Activated CD4-positive, alpha-beta T cell treated with anti-CD3 and anti-CD28 coated beads, Interleukin-2, amount 50 U/mL, for 48 hours (primary cell): ENCODE data around the gene TMEM14A.
"Not testable (repeated sequence)": the region's sequence is repeated elsewhere in the genome, so short reads cannot be mapped to it uniquely, and the experiment has no call there.

ENCODE experiments used
- DNase-seq, 2 experiments: peaks; one replicate each; pipeline ENCODE4 v3.0.0-alpha.2; 2020

Gene TMEM14A

DNA sequence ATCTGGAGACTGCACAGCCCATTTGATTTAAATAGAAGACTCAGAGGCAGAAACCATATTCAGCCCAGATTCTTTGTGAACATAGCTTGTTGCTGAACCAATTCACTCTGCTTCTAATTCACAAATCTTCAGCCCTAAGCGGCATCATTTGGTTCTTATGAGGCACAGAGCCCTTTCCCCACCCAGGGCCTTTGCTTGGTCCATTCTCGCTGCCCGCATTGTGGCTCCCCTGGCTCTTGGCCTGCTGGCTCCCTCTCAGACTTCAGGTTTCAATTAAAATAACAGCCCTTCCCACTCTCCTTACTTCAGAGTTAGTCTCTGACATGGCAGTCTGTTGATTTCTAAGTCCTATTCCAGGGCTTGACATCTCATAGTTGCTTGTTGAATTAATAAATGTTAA, 9.4 kb upstream of the TMEM14A start:
- DNase-seq = no peak

GRCh38 chr6:52662031-52662430, 8.9 kb upstream of the TMEM14A start:
- no peak for DNase-seq

DNA sequence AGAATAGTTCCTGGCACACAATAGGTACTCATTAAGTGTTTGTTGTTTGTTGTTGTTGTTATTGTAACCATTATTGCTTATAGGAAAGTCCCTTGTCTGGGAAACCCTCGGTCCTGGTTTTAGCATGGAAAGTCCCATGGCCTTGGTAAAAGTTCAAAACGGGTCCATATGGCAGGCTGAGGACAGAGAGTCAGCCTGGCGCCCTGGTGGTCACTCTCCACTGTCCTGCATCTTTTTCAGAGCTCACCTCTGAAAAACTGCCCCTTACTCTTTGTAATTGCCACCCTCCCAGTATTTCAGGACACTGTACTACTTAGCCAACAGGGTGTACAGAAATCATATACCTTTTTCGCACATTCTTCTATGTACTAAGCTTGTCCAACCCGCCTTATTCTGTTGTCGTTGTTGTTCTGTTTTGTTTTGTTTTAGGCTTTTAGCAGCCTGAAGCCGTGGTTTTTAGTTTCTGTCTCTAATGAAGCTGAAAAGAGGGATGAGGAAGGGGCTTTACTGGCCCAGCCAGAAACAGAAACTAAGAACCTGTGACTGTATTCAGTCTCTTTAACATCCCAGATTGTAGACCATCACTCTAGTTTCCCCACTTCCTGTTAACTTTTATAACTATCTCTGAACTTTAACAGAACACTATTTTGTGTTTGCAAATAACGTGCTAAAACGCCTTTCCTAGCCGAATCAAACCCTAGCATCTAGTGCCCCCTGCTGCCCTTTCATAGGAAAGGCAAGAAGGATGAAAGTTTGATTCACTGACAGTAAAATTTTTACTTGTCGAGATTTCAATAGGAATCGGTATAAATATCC, 7.6 kb upstream of the TMEM14A start:
- DNase-seq = peak; percentile 30 to 61

DNA sequence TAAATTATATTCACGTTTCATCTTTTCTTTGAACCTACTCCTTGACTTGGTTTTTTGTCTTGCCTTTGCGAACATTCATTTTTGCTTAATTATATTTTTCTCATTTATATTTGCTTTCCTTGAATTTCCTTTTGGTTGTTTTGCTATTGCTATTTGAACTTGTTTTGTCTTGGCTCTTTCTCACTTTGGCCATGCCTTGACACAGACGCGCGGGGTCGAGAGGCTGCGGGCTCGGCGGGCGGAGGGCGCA, 7.1 kb upstream of the TMEM14A start:
- DNase-seq = no peak

DNA sequence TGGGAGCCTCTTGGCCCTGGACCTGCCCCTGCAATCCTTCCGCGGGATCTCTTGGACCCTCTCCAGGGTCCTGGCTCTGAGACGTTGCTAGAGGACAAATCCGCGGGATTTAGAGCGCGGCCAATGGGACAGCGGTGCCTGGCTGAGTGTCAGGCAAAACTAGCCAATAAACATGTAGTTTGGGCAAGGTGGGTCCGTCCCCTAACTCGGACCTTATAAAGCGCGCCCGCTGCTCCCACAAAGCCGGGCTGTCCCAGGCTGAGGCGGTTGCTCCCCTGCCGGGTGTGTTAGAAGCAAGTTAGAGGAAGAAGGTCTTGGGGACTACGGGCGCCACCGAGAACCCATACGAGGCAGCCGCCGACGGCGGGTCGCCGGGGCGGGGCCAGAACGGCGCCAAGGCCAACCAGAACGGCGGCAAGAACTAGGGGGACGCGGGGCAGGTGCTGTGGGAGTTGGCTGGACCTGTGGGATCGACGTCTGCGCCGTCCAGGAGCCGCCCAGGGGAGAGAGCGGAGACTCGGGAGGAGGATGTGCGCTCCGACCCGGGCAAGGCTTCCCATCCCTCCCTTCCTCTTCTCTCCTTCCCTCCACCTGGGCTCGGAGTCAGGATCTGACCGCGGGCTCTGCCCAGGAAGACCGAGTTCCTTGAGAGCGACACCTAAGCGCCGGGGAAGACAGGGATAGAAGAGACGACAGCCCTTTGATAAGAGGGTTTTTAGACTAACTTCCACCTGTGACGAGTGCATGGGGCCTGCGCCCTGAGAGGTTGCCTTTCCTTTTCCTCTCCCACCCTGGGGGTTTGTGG, 6.5 kb upstream of the TMEM14A start:
- peak; percentile 77 to 83 for DNase-seq

GRCh38 chr6:52664991-52665686, 5.8 kb upstream of the TMEM14A start:
- no peak for DNase-seq

DNA sequence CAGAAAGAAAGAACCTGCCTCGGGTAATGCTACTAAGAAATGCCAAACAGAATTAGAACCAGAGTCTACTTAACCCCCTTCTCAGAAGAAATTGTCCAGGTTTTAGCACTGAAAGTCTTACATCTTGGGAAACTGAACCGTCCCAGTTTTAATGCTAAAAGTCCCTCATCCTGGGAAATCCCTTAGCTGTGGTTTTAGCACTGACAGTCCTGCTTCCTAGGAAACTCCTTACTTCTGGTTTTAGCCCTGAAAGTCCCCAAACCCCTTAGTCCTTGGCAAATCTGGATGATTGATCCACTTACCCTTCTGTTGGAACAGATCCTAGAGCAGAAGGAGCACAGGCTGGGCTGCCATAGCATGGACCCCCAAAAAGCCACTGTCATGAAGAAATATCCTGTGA, 4.8 kb upstream of the TMEM14A start:
- no peak for DNase-seq

DNA sequence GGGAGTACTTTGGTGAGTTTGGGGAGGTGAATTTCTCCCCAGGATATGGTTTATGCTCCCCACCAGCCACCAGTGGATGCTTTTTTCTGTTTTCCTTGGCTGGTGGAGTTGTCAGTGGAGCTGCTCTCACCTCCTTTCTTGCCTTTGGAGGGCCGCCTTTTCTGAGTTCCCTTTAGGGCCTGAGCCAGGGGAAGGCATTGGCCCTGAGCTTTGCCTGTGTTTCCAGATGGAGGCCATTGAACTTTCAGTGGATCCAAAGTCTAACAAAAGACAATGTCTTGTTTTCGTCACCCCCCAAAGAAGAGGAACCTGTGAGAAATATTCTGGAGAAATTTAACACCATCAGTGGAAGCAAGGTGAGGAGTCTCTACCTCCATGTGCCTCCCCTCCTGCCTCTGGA, 4.4 kb upstream of the TMEM14A start:
- DNase-seq = no peak

DNA sequence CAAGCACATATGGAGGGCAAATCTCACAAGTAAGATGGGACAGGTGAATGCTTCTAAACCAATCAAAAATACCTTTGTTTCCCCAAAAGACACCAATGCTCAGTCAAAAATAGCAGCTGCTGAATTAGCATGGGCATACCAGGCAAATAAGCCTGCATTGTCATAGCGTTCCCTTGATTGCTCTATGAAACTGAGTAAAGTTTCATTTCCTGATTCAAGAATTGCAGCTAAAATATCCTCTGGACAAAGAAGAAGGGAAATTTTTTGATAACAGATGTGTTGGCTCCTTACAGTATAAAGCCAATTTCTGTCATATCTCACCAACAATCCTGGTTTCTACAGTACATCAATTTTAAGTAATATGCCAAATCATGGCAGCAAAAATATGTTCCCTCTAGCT, 3.3 kb upstream of the TMEM14A start:
- no peak for DNase-seq

DNA sequence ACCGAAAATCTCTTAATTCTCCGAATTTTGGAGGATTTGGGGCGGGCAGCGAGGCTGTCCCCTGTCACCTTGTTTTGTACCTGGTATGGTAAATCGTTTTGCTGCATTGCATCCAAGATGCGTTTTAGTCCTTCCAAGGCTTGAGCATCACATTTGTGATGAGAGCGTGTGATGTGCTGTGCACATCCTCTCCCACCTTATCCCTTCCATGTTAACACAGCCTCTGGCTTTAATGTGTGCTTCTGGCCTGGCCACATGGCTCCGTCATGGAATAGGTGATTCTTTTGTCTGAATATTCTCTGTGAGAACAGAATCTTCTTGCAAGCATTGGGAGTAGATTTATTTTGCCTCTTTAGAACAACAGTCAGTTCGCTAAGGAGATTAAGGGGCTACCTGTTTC, 763 bp downstream of the TMEM14A start:
- DNase-seq = no peak

GRCh38 chr6:52672412-52673025, 1.6 kb downstream of the TMEM14A start:
- DNase-seq = peak in 1 of 2 experiments; percentile 13

DNA sequence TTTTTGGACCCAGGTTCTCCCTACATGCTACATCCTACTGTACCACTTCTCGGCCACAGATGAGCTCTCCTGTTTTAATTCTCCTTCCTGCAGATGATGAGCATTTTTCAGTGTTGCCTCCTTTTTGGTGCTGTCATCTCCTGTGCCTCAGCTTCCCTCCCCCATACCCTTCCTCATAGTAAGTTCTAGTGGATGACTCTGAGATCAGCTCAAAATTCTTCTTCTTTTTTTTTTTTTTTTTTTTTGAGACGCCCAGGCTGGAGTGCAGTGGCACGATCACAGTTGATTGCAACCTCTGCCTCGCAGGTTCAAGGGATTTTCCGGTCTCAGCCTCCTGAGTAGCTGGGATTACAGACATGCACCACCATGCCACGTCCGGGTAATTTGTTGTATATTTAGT, 3.8 kb downstream of the TMEM14A start:
- DNase-seq = no peak

DNA sequence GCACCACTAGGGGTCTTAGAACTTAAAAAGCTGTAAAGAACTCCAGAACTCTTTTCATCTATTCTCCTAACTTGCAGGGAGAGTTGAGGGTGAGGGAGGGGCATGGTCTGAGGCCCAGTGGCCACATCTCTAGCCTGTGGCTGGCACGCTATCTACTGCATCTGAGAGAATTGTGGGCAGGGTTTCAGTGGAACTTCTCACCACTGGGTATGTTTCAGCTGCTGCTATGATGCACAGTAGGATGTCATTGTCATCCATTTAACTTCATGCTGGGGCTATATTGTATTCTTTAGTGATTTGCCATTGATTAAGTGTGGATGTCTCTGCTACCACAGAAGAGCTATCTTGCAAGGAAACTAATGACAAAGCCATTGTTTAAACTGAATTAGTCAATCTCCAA, 4.5 kb downstream of the TMEM14A start:
- no peak for DNase-seq

- not testable (repeated sequence) for DNase-seq
These were observed 5.7 kb downstream of the TMEM14A start for GRCh38 chr6:52676631-52677030.

- no peak for DNase-seq
These were observed 10.5 kb downstream of the TMEM14A start for GRCh38 chr6:52681416-52681815.

DNA sequence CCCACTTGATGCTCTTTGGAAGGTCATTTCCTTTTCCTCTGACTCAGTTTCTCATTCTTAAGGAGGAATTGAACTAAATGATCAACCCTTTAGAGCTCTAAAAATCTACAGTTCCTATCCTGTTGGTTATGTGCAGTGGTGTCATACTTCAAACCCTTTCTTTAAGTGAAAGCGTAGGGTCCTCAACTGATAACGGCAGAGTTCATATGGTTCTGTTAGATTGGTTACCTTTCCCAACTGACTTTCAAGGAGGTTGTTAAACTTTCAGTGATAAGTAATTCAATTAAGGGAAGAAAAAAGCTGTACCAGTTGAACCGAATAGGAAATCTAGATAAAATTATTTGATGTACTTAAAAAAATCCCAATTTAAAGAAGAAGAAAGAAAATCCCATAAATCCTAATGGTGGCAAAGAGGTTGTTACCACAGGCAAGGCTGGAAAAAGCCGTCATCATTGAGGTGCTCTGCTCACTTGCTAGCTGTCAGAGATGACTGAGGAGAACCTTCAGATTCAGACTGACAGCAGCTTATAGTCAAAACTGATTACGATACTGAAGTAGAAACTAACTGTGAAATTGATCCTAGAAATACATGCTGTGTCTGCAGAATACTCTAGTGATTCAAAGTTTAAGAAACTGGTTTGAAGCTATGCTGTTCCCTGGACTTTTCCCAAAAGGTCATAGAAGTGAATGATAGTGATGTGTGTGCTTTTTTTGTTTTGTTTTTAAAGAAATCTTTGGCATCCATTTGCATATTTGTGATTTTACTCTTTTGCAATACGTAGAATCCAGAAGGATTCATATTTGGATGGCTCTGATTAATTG, 16.2 kb downstream of the TMEM14A start:
- DNase-seq = no peak

- DNase-seq = no peak
These were observed 18.9 kb downstream of the TMEM14A start for GRCh38 chr6:52689857-52690256.

DNA sequence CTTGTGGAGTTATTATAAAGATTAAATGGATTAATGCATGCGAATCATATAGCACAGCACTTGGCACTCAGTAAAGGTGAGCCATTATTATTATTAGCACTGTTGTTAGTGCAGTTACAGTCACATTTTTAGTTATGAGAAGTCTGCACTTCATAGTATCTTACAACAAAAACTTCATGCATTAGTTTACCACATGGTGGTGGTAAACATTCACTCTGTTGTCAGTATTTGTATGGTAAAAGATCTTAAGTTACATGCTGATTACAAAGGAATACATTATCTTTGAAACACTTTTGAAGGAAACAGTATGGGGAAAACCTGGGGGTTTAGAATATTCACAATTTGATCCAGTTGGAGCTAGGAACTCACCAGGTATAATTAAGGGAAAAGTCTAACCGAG, 20.8 kb downstream of the TMEM14A start:
- DNase-seq = no peak

DNA sequence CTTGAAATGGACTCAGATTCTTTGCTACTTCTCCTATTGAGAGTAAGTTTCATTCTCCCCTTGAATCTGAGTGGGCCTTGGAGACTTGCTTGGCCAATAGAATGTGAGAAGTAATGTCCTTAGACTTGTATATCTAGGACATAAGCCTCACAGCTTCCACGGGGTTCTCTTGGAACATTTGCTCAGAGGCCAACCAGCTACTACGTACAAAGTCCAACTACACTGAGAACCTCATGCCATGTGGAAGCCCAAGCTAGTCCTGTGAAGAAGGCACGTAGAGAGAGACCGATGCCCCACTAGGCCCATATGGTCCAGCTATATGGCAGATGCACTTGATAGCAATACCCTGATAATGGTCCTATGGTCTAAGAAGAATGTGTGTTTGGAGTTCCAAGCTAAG, 22.9 kb downstream of the TMEM14A start:
- no peak for DNase-seq

GRCh38 chr6:52694404-52694803, 23.5 kb downstream of the TMEM14A start:
- no peak for DNase-seq

DNA sequence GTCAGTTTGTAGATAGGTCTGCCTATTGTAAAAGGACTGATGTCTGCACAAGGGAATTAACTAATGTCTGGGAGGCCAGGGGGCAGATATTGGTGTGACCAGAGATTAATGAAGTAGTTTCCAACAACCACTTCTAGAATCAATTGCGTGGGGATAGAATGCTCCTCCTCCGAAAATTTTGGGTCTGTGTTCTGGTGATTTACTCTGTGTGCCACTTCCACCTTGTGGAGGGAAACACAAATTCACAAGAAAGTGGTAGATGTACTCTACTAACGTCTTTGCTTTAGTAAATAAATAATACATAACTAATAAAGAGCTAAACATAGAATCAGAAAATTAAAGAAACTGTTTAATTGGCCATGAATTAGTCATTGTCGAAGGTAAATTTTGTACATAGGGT, 25.5 kb downstream of the TMEM14A start:
- DNase-seq = no peak

DNA sequence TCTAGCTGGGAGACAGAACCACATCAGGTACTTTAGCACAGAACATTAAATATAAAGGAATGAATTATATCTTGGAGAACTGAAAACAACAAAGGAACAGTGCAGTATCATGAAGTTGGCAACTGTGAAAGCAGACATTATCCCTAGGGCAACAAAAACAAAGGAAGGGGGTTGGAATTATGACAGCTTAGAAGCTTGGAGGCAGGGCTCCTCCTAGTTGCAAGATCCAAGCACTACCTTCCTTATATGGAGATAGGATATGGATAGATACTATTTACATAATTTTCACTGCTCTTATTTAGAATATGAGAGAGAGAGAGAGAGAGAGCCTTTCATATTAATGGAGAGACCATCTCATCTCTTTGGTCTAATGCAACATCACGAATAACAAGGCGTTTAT, 27.0 kb downstream of the TMEM14A start:
- no peak for DNase-seq

GRCh38 chr6:52704060-52704459, 33.1 kb downstream of the TMEM14A start:
- no peak for DNase-seq
